ENCODE measurements around the gene DDX42. TPM values are rescaled to one million over a fixed set of nuclear protein-coding genes. Genes with fewer than 3 reads are reported as not detected.
"Not testable (repeated sequence)": the region's sequence is repeated elsewhere in the genome, so short reads cannot be mapped to it uniquely, and the experiment has no call there.

The DDX42 gene
- total RNA-seq, 2 donors from 2014 or later = 71.0 to 105 TPM

GRCh38 chr17:63786117-63786516 is 12.1 kb downstream of the DDX42 start:
- 92% methylated on average over 1 of the region's 1 CpG for WGBS
- Histone ChIP-seq H3K9me3 (no peaks in the 10 kb centered on the region), H3K4me1 (replicated peaks) (peaks cover under 1% of the 10 kb centered on the region), H3K36me3 (peaks cover 0 to 3% of the 10 kb centered on the region in 2 donors), H3K27me3 (replicated peaks; ENCODE audit: insufficient read depth) (no peaks in the 10 kb centered on the region), H3K4me3 (no peak overlapping the region), H3K27ac (no peak overlapping the region)
- DNase-seq (ENCODE audit: low spot score) = no peak
- intact Hi-C loops (cut with DNase I) = no loop called here
- no peak for TF ChIP-seq POLR2AphosphoS5 (IDR thresholded peaks at IDR 0.05)
- no peak for TF ChIP-seq CTCF (IDR thresholded peaks at IDR 0.05)
- no peak for TF ChIP-seq POLR2A (IDR thresholded peaks at IDR 0.05)

- WGBS = 96% methylated on average over 13 of the region's 13 CpGs
- no peak overlapping the region for H3K27ac ChIP-seq
- H3K4me1 ChIP-seq (replicated peaks) = no peaks in the 10 kb centered on the region
- no peaks in the 10 kb centered on the region for H3K9me3 ChIP-seq
- no peak for DNase-seq (ENCODE audit: low spot score)
- intact Hi-C loops (cut with DNase I) = no loop called here
- H3K27me3 ChIP-seq (replicated peaks; ENCODE audit: insufficient read depth) = no peaks in the 10 kb centered on the region
- no peak overlapping the region for H3K4me3 ChIP-seq
- no peak for TF ChIP-seq CTCF (IDR thresholded peaks at IDR 0.05)
- TF ChIP-seq POLR2A (IDR thresholded peaks at IDR 0.05) = no peak
- no peak for TF ChIP-seq POLR2AphosphoS5 (IDR thresholded peaks at IDR 0.05)
- H3K36me3 ChIP-seq = peaks cover 0 to 3% of the 10 kb centered on the region in 2 donors
Measured at GRCh38 chr17:63786971-63787711, 13.2 kb downstream of the DDX42 start.

GRCh38 chr17:63790057-63790456 is 16.1 kb downstream of the DDX42 start:
- H3K4me3 ChIP-seq = no peak overlapping the region
- H3K9me3 ChIP-seq = no peaks in the 10 kb centered on the region
- no peaks in the 10 kb centered on the region for H3K4me1 ChIP-seq (replicated peaks)
- no peaks in the 10 kb centered on the region for H3K27me3 ChIP-seq (replicated peaks; ENCODE audit: insufficient read depth)
- intact Hi-C loops (cut with DNase I) = no loop called here
- TF ChIP-seq CTCF (IDR thresholded peaks at IDR 0.05) (no peak), POLR2AphosphoS5 (IDR thresholded peaks at IDR 0.05) (no peak), POLR2A (IDR thresholded peaks at IDR 0.05) (no peak)
- no peak for DNase-seq (ENCODE audit: low spot score)
- peaks cover 0 to 7% of the 10 kb centered on the region in 2 donors for H3K36me3 ChIP-seq
- 94% methylated on average over 6 of the region's 6 CpGs for WGBS
- H3K27ac ChIP-seq = no peak overlapping the region

GRCh38 chr17:63792055-63792729 is 18.2 kb downstream of the DDX42 start:
- intact Hi-C loops (cut with DNase I) = no loop called here
- 47% methylated on average over 3 of the region's 3 CpGs for WGBS
- H3K36me3 ChIP-seq = peaks cover 0 to 12% of the 10 kb centered on the region in 2 donors

GRCh38 chr17:63796375-63796774 is 22.4 kb downstream of the DDX42 start:
- DNase-seq (ENCODE audit: low spot score); H3K9me3 ChIP-seq; H3K4me3 ChIP-seq; intact Hi-C loops (cut with DNase I); H3K27ac ChIP-seq; H3K27me3 ChIP-seq (replicated peaks; ENCODE audit: insufficient read depth); H3K4me1 ChIP-seq (replicated peaks): not testable (repeated sequence)
- WGBS = 93% methylated on average over 10 of the region's 10 CpGs
- peaks cover 5 to 17% of the 10 kb centered on the region in 2 donors for H3K36me3 ChIP-seq

More at GRCh38 chr17:63792055-63792729, 18.2 kb downstream of the DDX42 start:
- Histone ChIP-seq H3K4me1 (replicated peaks) (no peaks in the 10 kb centered on the region), H3K27me3 (replicated peaks; ENCODE audit: insufficient read depth) (no peaks in the 10 kb centered on the region), H3K9me3 (no peaks in the 10 kb centered on the region), H3K4me3 (no peak overlapping the region), H3K27ac (no peak overlapping the region)
- no peak for DNase-seq (ENCODE audit: low spot score)
- TF ChIP-seq CTCF (IDR thresholded peaks at IDR 0.05) (no peak), POLR2A (IDR thresholded peaks at IDR 0.05) (no peak), POLR2AphosphoS5 (IDR thresholded peaks at IDR 0.05) (no peak)

Data from prostate gland (tissue), 2 donors.